ENCODE results near the gene ZDHHC6.

DNA sequence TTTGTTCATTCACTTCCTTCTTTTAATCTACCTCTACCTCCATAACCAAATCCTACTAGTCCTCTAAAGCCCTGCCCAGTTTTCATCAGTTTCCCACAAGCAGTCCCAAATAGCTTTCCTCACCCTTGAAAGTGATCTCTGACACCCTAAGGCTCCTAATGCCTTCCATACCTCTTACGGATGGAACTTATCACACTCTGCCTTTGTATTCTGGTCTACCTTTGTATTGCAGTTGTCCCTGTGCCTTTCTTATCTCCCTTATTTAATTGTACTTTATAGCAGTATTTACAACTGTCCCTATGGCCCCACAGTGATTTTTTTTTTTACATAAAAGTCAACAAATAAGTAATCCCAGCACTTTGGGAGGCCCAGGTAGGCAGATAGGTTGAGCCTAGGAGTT lies 39.0 kb downstream of the ZDHHC6 start:
- TF ChIP-seq, protein P1, sequence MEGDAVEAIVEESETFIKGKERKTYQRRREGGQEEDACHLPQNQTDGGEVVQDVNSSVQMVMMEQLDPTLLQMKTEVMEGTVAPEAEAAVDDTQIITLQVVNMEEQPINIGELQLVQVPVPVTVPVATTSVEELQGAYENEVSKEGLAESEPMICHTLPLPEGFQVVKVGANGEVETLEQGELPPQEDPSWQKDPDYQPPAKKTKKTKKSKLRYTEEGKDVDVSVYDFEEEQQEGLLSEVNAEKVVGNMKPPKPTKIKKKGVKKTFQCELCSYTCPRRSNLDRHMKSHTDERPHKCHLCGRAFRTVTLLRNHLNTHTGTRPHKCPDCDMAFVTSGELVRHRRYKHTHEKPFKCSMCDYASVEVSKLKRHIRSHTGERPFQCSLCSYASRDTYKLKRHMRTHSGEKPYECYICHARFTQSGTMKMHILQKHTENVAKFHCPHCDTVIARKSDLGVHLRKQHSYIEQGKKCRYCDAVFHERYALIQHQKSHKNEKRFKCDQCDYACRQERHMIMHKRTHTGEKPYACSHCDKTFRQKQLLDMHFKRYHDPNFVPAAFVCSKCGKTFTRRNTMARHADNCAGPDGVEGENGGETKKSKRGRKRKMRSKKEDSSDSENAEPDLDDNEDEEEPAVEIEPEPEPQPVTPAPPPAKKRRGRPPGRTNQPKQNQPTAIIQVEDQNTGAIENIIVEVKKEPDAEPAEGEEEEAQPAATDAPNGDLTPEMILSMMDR (IDR thresholded peaks at IDR 0.05; ENCODE audit: poor library complexity, severe bottlenecking): no peak
- TF ChIP-seq RAD21 (conservative IDR thresholded peaks at IDR 0.05) (no peak), EZH2 (IDR thresholded peaks at IDR 0.05; ENCODE audit: borderline replicate concordance, insufficient read depth, low read length, poor library complexity, severe bottlenecking) (no peak), EP300 (conservative IDR thresholded peaks at IDR 0.05; ENCODE audit: poor library complexity, severe bottlenecking) (no peak), POLR2AphosphoS5 (IDR thresholded peaks at IDR 0.05) (no peak)
